ENCODE data around the gene TAF7L.
A peak's percentile ranks its signal among the peaks of the same experiment; 100 is the strongest.

The TAF7L gene

DNA sequence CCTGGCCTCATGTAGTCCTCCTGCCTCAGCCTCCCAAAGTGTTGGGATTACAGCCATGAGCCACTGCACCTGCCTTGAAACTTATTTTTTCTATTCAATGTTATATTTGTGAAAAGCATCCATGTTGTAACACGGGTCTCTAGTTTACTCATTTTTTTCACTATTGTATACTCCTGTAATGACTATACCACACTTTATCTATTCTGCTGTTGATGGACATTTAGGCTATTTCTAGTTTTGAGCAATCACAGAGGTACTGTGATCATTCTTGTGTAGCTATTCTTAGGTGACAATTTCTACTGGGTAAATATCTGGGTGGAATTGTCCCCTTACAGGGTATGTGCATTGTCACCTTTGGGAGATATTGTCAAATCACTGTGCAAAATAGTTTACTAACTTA is 67.9 kb downstream of the TAF7L start:
- DNase-seq (ENCODE audit: low read depth in 4 of 4, low spot score in 1 of 4): no peak

DNA sequence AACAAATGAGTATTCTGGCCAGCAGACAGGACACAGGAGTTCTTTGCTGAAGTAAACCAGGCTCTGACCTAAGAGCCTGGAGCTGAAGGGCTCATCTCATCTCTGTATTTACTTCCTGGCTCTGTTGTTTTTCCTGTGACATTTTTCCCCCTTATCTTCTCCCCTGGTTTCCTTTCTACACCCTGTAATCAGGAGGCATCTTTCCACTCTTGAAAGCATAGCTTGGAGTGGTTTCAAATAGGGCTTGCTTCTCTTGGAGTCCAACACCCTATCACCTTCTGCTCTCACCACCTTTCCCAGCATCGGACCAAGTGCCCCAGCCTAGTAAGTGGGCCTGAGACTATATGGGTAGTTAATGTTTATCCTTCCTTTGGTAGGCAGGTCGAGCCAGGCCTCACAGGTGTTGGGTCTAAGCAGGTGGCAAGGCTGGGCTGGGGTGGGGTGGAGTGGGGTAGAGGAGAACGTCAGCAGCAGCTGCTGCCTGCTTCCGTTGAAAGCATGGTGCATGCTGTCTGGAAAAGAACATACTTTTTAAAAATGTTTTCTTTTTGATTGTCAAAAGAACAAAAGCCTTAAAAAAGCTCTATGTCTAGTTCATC is 70.4 kb downstream of the TAF7L start:
- no peak for DNase-seq (ENCODE audit: low read depth in 4 of 4, low spot score in 1 of 4)

DNA sequence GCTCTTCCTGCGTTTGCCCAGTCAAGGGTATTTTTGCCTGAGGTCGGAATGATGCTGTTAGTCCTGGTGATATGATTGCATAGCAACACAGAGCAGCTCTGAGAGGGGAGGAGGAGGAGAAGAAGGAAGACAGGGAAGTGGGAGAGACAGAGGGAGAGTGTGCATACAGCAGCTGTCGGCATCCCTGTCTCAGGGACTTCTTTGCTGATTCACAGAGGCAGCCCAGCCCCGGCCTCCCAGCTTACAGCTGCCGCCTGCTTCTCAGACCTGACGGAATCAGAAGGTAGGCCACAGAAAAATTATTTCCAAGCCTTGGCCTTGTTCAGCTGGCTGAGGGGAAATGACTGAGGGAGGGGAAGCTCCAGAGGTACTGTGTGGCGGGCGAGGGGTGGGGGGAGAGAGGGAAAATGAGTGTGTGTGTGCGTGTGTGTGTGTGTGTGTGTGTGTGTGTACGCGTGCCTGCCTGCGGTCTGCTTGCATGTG is 71.2 kb downstream of the TAF7L start:
- DNase-seq (ENCODE audit: low read depth in 4 of 4, low spot score in 1 of 4): peak in 1 of 4 experiments; percentile 1

DNA sequence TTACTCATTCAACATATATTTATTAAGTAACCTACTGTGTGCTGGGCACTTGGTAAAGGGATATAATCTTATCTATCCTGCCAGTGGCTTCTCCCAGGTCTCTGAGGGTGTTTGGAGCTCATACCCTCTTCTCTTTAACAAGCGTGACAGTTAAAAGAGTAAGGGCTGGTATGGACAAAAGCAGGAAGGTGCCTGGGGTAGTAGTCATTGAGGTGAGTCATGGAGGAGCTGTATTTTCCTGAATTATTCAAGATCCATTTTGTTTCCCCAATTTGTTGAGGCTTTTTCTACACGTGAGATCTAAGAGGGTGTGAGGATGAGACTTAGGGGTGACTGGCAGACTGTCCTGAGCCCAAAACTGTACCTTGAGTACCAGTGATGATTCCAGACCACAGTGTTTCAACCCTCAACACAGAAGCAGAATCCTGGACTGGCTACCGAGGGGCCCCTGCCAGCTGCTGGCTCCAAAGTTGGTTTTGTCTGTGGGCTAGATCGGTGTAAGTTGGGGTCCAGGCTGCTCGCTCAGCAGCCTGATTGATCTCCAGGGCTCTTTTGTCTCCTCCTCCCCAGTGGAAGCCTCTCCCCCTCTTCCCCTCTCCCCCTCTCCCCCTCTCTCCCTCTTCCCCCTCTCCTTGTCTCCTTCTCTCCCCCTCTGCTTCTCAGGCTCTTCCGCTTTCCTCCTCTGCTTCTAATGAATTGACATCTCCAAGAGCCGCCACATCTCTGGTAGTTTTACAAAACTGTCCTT is 71.8 kb downstream of the TAF7L start, which contains the start of gene DRP2:
Gene DRP2, plus strand, starts transcription at position 671 of the 748 bp plus-strand sequence. CDS start 11,862 bp downstream, outside the sequence.
- no peak for DNase-seq (ENCODE audit: low read depth in 4 of 4, low spot score in 1 of 4)
